ENCODE results near the gene ALAS2. TPM values are rescaled to one million over a fixed set of nuclear protein-coding genes. Genes with fewer than 3 reads are reported as not detected.

The ALAS2 gene
- total and polyA plus RNA-seq, 2 experiments from 2014 or later: 0.23 TPM; not detected in 1

GRCh38 chrX:54994668-54995351 is 36.0 kb downstream of the ALAS2 start:
- H3K36me3 Mint-ChIP-seq (ENCODE audit: low read depth): no peaks in the 10 kb centered on the region
- H3K27me3 Mint-ChIP-seq (ENCODE audit: insufficient read depth, low read depth, poor library complexity): peaks cover 4% of the 10 kb centered on the region
- H3K27ac ChIP-seq (ENCODE audit: low read depth): no peak overlapping the region
- H3K27ac Mint-ChIP-seq: no peak overlapping the region
- H3K4me3 ChIP-seq: no peak overlapping the region
- H3F3A ChIP-seq (replicated peaks; ENCODE audit: low read depth): no peaks in the 10 kb centered on the region
- no peaks in the 10 kb centered on the region for H3K36me3 ChIP-seq (ENCODE audit: insufficient read depth)
- no peaks in the 10 kb centered on the region for H4K20me1 ChIP-seq (replicated peaks; ENCODE audit: insufficient read depth)
- H2AFZ ChIP-seq: no peak overlapping the region
- no peak for TF ChIP-seq EZH2 (IDR thresholded peaks at IDR 0.05; ENCODE audit: low read depth, unreplicated experiment)
- TF ChIP-seq CREB1 (CRISPR knock-in tag; IDR thresholded peaks at IDR 0.05; ENCODE audit: low read depth): no peak
- no peak for TF ChIP-seq NANOG (IDR thresholded peaks at IDR 0.05; ENCODE audit: borderline replicate concordance)
- TF ChIP-seq EZH2phosphoT487 (IDR thresholded peaks at IDR 0.05; ENCODE audit: unreplicated experiment): no peak
- TF ChIP-seq CTCF (conservative IDR thresholded peaks at IDR 0.05; ENCODE audit: low read depth in 2 of 2): no peak
- TF ChIP-seq REST (IDR thresholded peaks at IDR 0.05; ENCODE audit: unreplicated experiment): no peak
- no peak for TF ChIP-seq ETS1 (IDR thresholded peaks at IDR 0.05)
- no peak for TF ChIP-seq STAT1 (IDR thresholded peaks at IDR 0.05; ENCODE audit: unreplicated experiment)
- TF ChIP-seq POLR2AphosphoS5 (IDR thresholded peaks at IDR 0.05; ENCODE audit: low read depth): no peak
- TF ChIP-seq ZNF114 (CRISPR knock-in tag; IDR thresholded peaks at IDR 0.05): no peak
- no peak for TF ChIP-seq ZNF331 (CRISPR knock-in tag; IDR thresholded peaks at IDR 0.05; ENCODE audit: low read depth)
- no peak for TF ChIP-seq JUNB (IDR thresholded peaks at IDR 0.05; ENCODE audit: unreplicated experiment)
- TF ChIP-seq ZNF462 (CRISPR knock-in tag; IDR thresholded peaks at IDR 0.05): no peak
- H3K4me1 Mint-ChIP-seq: no peaks in the 10 kb centered on the region
- no peak for ATAC-seq
- no peaks in the 10 kb centered on the region for H3K9me2 ChIP-seq (ENCODE audit: insufficient read depth)
- no peak overlapping the region for H3K4me2 ChIP-seq
- H3K4me3 Mint-ChIP-seq: no peak overlapping the region
- DNase-seq (ENCODE audit: low spot score): no peak
- no peaks in the 10 kb centered on the region for H3K4me1 ChIP-seq (ENCODE audit: insufficient read depth)
- no peaks in the 10 kb centered on the region for H3K27me3 ChIP-seq (ENCODE audit: insufficient read depth)
- H3K9me3 Mint-ChIP-seq: no peaks in the 10 kb centered on the region
- H3K79me2 ChIP-seq (replicated peaks; ENCODE audit: insufficient read depth): no peaks in the 10 kb centered on the region
